Activated CD4-positive, alpha-beta T cell treated with anti-CD3 and anti-CD28 coated beads, Interleukin-2, amount 50 U/mL, for 24 hours (primary cell): ENCODE data around the gene HIPK2.
"Not testable (repeated sequence)": the region's sequence is repeated elsewhere in the genome, so short reads cannot be mapped to it uniquely, and the experiment has no call there.

Source experiments
- DNase-seq, 2 donors: peaks; one replicate each; pipeline ENCODE4 v3.0.0-alpha.2; 2020; ENCODE audit warnings: low read depth in 1 of 2, low spot score in 1 of 2

Gene HIPK2

GRCh38 chr7:139571651-139572050, 206.1 kb downstream of the HIPK2 start:
- no peak for DNase-seq

- DNase-seq: no peak
Observed at GRCh38 chr7:139571190-139571589, 206.6 kb downstream of the HIPK2 start.

GRCh38 chr7:139570626-139571025, 207.2 kb downstream of the HIPK2 start:
- DNase-seq: no peak

- no peak for DNase-seq
Observed at GRCh38 chr7:139570119-139570518, 207.7 kb downstream of the HIPK2 start.

- DNase-seq: no peak
Observed at GRCh38 chr7:139568813-139569490, 208.8 kb downstream of the HIPK2 start.

GRCh38 chr7:139568346-139568675, 209.5 kb downstream of the HIPK2 start:
- DNase-seq: no peak

GRCh38 chr7:139567647-139568345, 210.0 kb downstream of the HIPK2 start:
- no peak for DNase-seq

- DNase-seq: no peak
Observed at GRCh38 chr7:139566736-139567646, 210.8 kb downstream of the HIPK2 start.

GRCh38 chr7:139566075-139566474, 211.7 kb downstream of the HIPK2 start:
- DNase-seq: no peak

GRCh38 chr7:139563856-139564255, 213.9 kb downstream of the HIPK2 start:
- no peak for DNase-seq

- DNase-seq: no peak
Observed at GRCh38 chr7:139562961-139563565, 214.7 kb downstream of the HIPK2 start.

- DNase-seq: no peak
Observed at GRCh38 chr7:139562491-139562890, 215.3 kb downstream of the HIPK2 start.

GRCh38 chr7:139560678-139561077, 217.1 kb downstream of the HIPK2 start:
- DNase-seq: no peak

- DNase-seq: no peak
Observed at GRCh38 chr7:139560199-139560598, 217.6 kb downstream of the HIPK2 start.

- DNase-seq: no peak
Observed at GRCh38 chr7:139559364-139560105, 218.3 kb downstream of the HIPK2 start.

- no peak for DNase-seq
Observed at GRCh38 chr7:139557857-139558581, 219.8 kb downstream of the HIPK2 start.

- not testable (repeated sequence) for DNase-seq
Observed at GRCh38 chr7:139553991-139554700, 223.7 kb downstream of the HIPK2 start.

GRCh38 chr7:139548302-139549028, 229.3 kb downstream of the HIPK2 start:
- DNase-seq: no peak

GRCh38 chr7:139544645-139545044, 233.2 kb downstream of the HIPK2 start:
- no peak for DNase-seq
